GM18505 (cell line): Measurements from ENCODE around the gene KIR3DL3.
"Not testable (repeated sequence)": the region's sequence is repeated elsewhere in the genome, so short reads cannot be mapped to it uniquely, and the experiment has no call there.

Experiments
- ATAC-seq: cut with Tn5 transposase; IDR thresholded peaks from one replicate; pipeline ENCODE4 v1.9.1; 2021; ENCODE audit not compliant: unreplicated experiment
- POLR2A ChIP-seq: IDR thresholded peaks from 4 replicates; pipeline ENCODE4 v1.6.1; 2011; ENCODE audit warnings: borderline replicate concordance; ENCODE audit not compliant: insufficient read depth, insufficient read length; ENCODE audit errors: extremely low read depth

Gene KIR3DL3

DNA sequence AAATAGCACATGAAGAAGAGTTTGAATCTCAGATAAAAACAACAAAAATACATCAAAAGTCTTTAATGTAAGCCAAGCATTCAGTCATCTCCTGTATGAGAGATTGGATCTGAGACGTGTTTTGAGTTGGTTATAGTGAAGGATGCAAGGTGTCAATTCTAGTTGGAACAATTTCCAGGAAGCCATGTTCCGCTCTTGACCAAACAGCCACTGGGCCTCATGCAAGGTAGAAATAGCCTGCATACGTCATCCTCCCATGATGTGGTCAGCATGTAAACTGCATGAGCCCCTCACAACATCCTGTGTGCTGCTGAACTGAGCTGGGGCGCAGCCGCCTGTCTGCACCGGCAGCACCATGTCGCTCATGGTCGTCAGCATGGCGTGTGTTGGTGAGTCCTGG lies at the start of gene KIR3DL3:
TSS of gene KIR3DL3 (plus strand) at position 301 of the 400 bp plus-strand sequence. CDS start at position 356, 55 bp downstream.
- TF ChIP-seq POLR2A, result no peak
- ATAC-seq, result no peak

DNA sequence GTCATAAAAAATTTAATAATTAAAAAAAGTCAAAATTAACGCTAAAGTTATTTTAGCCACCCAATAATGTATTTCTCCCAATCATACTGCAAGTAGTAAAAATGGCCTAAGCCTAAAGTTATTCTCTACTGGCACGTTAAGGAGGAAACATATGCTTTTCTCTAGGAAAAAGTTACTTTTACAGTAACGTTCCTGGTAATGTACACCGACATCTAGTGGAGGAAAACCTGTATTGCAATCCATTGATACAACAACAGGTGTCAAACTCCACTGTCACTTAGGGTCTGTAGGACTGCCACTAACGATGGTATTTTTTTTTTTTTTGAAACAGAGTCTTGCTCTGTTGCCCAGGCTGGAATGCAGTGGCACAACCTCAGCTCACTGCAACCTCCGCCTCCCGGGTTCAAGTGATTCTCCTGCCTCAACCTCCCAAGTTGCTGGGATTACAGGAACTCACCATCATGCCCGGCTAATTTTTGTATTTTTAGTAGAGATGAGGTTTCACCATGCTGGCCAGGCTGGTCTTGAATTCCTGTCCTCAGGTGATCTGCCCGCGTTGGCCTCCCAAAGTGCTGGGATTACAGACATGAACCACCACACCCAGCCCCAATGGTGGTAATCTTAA lies 47.9 kb upstream of the KIR3DL3 start:
- ATAC-seq, result not testable (repeated sequence)

DNA sequence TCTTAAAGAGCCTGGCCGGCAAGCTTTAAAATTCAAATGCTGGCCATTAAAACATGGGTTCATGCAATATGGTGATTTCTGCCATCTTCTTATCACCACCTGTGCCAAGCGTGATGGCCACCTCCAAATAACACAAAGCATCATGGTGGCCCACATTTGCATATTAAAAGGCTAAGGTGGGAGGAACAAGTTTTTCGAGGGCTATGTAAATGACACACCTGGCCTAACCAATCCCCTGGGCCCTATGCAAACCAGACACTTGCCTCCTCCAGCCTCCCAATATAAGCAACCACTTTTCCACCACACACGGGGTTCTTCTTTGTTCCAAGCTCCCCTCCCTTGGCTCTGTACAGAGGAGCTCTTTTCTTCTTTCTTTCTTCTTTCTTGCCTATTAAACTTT lies 47.0 kb upstream of the KIR3DL3 start:
- no peak for TF ChIP-seq POLR2A
- no peak for ATAC-seq

DNA sequence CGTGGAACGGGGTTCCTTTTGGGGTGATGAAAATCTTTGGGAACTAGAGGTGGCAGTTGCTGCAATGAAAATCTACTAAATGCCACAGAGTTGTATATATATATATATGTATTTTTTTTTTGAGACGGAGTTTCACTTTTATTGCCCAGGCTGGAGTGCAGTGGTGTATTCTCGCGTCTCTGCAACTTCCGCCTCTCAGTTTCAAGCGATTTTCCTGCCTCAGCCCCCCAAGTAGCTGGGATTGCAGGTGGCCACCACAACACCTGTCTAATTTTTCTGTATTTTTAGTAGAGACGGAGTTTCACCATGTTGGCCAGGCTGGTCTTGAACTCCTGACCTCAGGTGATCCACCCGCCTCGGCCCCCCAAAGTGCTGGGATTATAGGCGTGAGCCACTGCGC lies 42.6 kb upstream of the KIR3DL3 start:
- not testable (repeated sequence) for ATAC-seq

DNA sequence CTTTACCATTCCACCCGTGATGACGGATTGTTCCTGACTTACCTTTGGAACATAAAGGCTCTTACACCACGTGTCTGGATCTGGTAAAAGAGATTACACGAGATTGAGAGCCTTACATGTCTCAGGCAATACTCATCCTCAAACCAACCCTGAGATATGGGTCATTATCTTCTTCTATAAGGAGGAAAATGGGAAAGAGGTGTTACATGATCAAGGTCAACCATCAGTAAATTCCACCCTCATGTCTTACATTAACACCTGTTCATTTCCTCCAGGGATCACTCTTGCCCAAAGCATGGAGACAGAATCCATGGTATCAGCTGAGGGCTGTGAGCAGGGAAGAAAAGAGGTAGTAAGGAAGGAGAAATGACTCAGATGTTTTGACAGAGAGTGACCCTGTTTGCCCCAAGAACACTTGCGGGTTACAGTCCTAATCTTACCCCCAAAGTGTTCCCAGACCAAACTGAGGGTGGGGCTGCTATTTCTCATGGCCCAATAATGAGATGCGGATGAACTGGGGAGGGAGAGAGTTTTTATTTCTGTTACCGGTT lies 41.9 kb upstream of the KIR3DL3 start:
- no peak for ATAC-seq
- TF ChIP-seq POLR2A, result no peak

DNA sequence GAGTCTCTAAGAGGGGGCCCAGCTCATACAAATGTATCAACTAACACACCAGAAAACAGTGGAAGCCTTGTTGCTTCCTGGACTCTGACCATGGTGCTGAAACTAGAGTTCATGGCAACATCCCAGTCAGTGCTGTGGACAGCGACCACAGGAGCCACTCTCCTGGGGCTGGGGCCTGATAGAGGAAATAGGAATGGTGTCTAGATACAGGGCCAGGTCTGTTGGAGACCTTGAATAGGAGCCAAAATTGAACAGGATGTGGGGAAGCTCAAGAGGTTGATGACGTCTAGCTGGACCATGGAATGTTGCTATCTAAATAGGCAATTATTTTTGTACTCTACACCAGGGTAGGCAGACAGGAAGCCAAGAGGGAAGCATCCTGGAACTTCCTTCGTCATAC lies 39.7 kb upstream of the KIR3DL3 start:
- TF ChIP-seq POLR2A, result no peak
- no peak for ATAC-seq

DNA sequence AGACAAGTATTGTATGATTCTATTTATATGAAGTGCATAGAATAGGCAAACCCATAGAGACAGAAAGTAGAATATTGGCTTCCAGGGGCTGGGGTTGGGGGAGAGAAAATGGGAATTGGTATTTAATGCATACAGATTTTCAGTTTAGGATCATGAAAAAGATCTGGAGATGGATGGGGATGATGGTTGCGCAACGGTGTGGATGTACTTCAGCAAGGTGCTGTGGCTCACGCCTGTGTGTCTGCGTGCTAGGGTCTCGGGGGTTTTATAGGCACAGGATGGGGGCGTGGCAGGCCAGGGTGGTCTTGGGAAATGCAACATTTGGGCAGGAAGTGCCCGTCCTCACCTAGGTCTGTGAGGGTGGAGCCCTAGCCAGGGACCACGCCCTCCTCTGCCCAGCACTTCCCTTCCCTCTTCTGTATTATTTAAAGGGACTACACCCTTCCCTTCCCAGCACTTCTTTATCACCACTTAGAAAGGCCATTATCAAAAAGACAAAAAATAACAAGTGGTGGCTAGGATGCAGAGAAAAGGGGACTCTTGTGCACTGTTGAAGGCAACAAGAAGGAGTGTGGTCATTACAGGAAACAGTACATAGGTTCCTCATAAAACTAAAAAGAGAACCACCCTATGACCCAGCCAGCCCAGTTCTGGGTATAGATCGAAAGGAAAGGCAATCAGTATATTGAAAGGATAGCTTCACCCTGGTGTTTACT lies 32.5 kb upstream of the KIR3DL3 start:
- TF ChIP-seq POLR2A, result no peak
- no peak for ATAC-seq

DNA sequence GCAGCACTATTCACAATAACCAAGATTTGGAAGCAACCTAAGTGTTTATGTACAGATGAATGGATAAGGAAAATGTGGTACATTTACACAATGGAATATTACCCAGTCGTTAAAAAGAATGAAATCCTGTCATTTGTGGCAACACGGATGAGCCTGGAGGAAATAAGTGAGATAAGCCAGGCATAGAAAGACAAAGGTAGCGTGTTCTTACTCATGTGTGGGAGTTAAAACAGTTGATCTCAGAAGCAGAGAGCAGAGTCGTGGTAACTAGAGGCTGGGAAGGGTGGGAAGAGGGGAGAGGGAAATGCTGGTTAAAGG lies 32.0 kb upstream of the KIR3DL3 start:
- ATAC-seq, result no peak
- TF ChIP-seq POLR2A, result no peak

DNA sequence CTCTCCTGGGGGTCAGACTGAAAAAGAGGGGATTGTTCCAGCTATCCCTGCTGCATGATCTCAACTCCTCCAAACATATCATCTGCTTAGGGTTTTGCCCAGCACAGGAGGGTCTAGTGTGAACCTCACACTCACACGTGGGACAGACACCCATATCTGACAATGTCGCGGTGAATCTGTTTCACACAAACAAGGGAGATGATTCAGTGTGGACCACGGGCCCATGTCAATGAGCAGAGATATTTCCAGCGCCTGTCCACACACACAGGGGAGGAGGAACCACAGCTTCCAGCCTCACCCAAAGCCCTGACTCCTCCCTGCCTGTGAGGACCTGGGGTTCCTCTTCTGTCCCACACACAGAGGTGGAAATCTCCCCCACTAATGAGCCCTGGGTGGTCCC lies 29.6 kb upstream of the KIR3DL3 start:
- no peak for ATAC-seq
- no peak for TF ChIP-seq POLR2A

DNA sequence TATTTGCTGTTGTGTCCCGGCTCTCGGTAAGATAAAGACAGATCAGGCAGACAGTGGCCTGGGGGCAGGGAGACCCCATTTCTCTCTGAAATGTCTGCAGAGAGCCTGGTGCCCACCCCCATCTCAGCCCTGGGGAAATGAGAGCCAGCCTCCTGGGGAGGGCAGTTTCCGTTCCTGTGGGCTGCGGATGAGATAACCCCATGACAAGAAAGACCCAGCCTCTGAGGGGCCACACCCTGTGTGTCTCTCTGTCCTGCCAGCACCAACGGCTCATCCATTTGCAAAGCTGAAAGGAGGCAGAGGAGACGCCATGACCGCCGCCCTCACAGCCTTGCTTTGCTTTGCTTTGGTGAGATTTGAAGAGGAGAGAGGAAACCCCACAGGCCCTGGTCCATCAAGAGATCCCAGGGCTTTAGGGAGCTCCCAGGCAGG lies 28.1 kb upstream of the KIR3DL3 start:
- ATAC-seq, result no peak
- no peak for TF ChIP-seq POLR2A

DNA sequence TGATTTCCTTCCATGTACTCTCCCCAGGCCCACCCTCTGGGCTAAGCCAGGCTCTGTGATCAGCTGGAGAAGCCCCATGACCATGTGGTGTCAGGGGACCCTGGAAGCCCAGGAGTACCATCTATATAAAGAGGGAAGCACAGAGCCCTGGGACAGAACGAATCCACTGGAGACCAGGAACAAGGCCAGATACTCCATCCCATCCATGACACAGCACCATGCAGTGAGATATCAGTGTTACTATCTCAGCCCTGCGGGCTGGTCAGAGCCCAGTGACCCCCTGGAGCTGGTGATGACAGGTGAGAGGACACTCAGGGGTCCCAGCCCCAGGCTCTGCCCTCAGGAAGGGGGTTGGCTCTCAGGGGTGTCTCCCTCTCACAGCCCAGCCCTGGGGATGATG lies 27.5 kb upstream of the KIR3DL3 start:
- no peak for TF ChIP-seq POLR2A
- no peak for ATAC-seq

DNA sequence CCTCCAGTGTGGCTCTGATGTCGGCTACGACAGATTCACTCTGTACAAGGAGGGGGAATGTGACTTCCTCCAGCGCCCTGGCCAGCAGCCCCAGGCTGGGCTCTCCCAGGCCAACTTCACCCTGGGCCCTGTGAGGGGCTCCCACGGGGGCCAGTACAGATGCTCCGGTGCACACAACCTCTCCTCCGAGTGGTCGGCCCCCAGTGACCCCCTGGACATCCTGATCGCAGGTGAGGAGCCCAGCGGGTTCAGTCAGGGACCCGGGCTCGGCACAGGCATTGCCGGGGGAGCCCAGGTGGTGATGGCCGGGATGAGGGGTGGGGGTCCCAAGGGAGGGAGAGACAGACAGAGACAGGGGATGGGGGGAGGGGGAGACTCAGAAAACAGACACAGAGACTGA lies 26.5 kb upstream of the KIR3DL3 start:
- ATAC-seq, result not testable (repeated sequence)

DNA sequence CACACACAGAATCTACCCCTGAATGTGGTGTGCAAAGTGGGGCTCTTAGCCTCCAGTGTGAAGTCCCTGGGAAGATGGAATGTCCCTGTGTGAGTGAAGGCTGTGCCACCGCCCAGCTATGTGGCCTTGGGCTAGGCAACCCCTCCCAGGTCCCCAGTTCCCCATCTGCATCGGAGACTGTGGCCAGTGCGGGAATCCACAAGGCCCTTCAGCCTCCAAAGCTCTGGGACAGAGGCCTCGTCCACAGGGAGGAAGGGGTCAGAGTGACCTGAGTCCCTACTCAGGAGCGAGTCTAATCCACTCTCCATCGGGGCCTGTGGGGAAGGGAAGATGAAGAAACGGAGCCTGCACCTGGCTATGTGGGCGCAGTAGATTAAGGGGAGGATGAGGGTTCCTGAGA lies 19.3 kb upstream of the KIR3DL3 start:
- no peak for ATAC-seq
- TF ChIP-seq POLR2A, result no peak

DNA sequence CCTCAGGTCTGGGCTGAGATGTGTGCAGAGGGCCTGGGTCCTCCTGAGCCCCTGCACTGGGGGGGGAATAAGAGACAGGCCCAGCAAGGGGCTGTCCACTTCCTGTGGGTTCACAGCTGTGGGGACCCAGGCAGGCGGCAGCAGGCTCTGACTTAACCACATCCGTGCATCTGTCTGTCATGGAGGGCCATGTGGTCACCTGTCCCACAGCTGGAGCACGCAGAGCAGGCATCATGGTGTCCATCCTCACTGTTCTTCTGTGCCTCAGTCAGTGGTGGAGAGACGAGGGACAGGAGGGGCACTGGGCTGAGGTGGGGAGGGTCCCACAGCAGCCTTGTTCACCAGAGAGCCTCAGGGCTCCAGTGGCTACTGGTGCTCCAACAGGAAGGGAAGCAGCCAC lies 16.3 kb upstream of the KIR3DL3 start:
- no peak for TF ChIP-seq POLR2A
- no peak for ATAC-seq

DNA sequence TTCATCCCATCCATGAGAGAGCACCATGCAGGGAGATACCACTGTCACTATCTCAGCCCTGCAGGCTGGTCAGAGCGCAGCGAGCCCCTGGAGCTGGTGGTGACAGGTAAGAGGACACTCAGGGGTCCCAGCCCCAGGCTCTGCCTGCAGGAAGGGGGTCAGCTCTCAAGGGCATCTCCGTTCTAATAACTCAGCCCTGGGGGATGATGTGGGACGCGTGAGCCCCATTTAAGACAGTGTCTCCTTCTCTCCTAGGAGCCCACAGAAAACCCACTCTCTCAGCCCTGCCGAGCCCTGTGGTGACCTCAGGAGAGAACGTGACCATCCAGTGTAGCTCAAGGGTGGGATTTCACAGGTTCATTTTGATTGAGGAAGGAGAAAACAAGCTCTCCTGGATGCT lies 15.5 kb upstream of the KIR3DL3 start:
- no peak for TF ChIP-seq POLR2A
- ATAC-seq, result no peak

DNA sequence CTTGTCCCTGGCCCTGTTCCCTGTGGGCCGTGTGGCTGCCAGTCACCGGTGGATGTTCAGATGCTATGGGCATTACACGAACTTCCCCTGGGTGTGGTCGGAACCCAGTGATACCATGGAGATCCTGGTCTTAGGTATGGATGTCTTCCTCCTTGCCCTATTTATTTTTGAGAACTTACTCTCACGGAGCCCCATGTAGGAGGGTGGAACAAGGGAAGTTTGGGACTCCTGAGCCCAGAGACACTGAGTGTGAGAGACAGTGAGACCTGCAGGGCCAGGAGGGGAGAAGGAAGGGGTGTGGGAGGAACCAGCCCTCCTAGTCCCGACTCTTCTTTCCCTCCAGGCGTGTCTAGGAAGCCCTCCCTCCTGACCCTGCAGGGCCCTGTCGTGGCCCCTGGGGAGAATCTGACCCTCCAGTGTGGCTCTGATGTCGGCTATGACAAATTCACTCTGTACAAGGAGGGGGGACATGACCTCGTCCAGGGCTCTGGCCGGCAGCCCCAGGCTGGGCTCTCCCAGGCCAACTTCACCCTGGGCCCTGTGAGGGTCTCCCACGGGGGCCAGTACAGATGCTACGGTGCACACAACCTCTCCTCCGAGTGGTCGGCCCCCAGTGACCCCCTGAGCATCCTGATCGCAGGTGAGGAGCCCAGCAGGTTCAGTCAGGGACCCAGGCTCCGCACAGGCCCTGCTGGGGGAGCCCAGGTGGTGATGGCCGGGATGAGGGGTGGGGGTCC lies 14.9 kb upstream of the KIR3DL3 start:
- TF ChIP-seq POLR2A, result no peak
- no peak for ATAC-seq

DNA sequence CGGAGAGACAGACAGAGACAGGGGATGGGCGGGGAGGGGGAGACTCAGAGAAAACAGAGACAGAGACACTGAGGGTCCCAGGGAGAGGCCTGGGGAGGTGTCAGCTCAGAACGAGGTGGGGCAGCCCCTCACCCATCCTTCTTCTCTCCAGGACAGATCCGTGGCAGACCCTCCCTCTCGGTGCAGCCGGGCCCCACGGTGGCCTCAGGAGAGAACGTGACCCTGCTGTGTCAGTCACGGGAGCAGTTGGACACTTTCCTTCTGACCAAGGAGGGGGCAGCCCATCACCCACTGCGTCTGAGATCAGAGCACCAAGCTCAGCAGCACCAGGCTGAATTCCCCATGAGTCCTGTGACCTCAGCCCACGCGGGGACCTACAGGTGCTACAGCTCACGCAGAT lies 14.3 kb upstream of the KIR3DL3 start:
- not testable (repeated sequence) for ATAC-seq
